Body of pancreas (tissue), 4 donors: ENCODE data around the gene TMPRSS11D. TPM values are rescaled to one million over a fixed set of nuclear protein-coding genes. Genes with fewer than 3 reads are reported as not detected.

Experiments
- ATAC-seq: fragments of 150-250 bp; one replicate; pipeline ENCODE4 v1.9.1; 2016
- DNase-seq, 4 donors: peaks; one replicate each; pipeline ENCODE4 v3.0.0-alpha.2; 2019
- H3K27ac ChIP-seq, 4 donors: fragments of 200-600 bp; sonication (generic); 1 replicate in 3 of 4; 2 replicates in 1 of 4; pipeline versions ENCODE4 v1.5.1 to v1.6.1; 2016 to 2019; ENCODE audit warnings: mild to moderate bottlenecking in 1 of 4, mixed read lengths in 1 of 4, moderate library complexity in 1 of 4
- H3K27me3 ChIP-seq, 2 donors: fragments of 200-600 bp; sonication (generic); one replicate each; pipeline ENCODE4 v1.6.0; 2016; ENCODE audit warnings: mild to moderate bottlenecking in 1 of 2
- H3K36me3 ChIP-seq, 2 donors: fragments of 200-600 bp; sonication (generic); replicated peaks in 1 of 2; 2 replicates each; pipeline ENCODE4 v1.5.1; 2016; ENCODE audit warnings: low read depth in 2 of 2; ENCODE audit not compliant: insufficient read depth in 1 of 2
- H3K4me1 ChIP-seq: fragments of 200-600 bp; sonication (generic); one replicate; pipeline ENCODE4 v1.6.0; 2016
- H3K4me3 ChIP-seq, 2 donors: fragments of 200-600 bp; sonication (generic); 1 replicate in 1 of 2; 2 replicates in 1 of 2; pipeline ENCODE4 v1.5.1; 2016 to 2019
- H3K9me3 ChIP-seq, 3 donors: fragments of 200-600 bp; sonication (generic); 1 replicate in 2 of 3; 2 replicates in 1 of 3; pipeline ENCODE4 v1.5.1; 2016
- CTCF ChIP-seq, 7 experiments: fragments of 450-650 bp in 4 of 7; fragments of 200-600 bp in 3 of 7; sonication (generic) in 3 of 7; IDR thresholded peaks; one replicate each; pipeline ENCODE4 v1.5.1; 2016 to 2019; ENCODE audit warnings: antibody characterized with exemption in 7 of 7
- POLR2A ChIP-seq, 3 donors: fragments of 450-650 bp; IDR thresholded peaks; one replicate each; pipeline ENCODE4 v1.6.1; 2016; ENCODE audit warnings: antibody characterized with exemption in 3 of 3, mild to moderate bottlenecking in 2 of 3
- WGBS, 2 donors: methylation state at CpG; one replicate each; pipeline ENCODE4 v1.1.5; 2017; 5-methylcytosine and 5-hydroxymethylcytosine counted together
- intact Hi-C: fragments of 100-400 bp; cut with DNase I; formaldehyde crosslinking; loops from one replicate; pipeline ENCODE4 v1.15.1; 2023
- total RNA-seq, 2 donors: library from RNA; depleted of rRNA; stranded (reverse); fragments of >200 nt; gene quantifications; one replicate each; pipeline ENCODE4 v1.1.0, GENCODE V29; 2016

Gene TMPRSS11D
- total RNA-seq, 2 donors from 2014 or later: not detected

GRCh38 chr4:67892905-67893304, 9.1 kb upstream of the TMPRSS11D start:
- TF ChIP-seq CTCF (IDR thresholded peaks at IDR 0.05): no peak
- no peak for TF ChIP-seq POLR2A (IDR thresholded peaks at IDR 0.05)
- DNase-seq: no peak
- no peak overlapping the region for H3K27ac ChIP-seq
- WGBS, 2 donors: 65 to 73% methylated on average over 3 of the region's 3 CpGs
- no peaks in the 10 kb centered on the region for H3K36me3 ChIP-seq
- H3K27me3 ChIP-seq: no peaks in the 10 kb centered on the region
- H3K9me3 ChIP-seq: no peaks in the 10 kb centered on the region
- no peak overlapping the region for H3K4me3 ChIP-seq
- intact Hi-C loops: no loop called here
- no peak for ATAC-seq
- H3K4me1 ChIP-seq: no peaks in the 10 kb centered on the region

GRCh38 chr4:67892253-67892652, 8.5 kb upstream of the TMPRSS11D start:
- ATAC-seq (no peak), DNase-seq (no peak)
- TF ChIP-seq POLR2A (IDR thresholded peaks at IDR 0.05) (no peak), CTCF (IDR thresholded peaks at IDR 0.05) (no peak)
- intact Hi-C loops: no loop called here
- Histone ChIP-seq H3K9me3 (no peaks in the 10 kb centered on the region), H3K4me1 (no peaks in the 10 kb centered on the region), H3K4me3 (no peak overlapping the region), H3K27me3 (no peaks in the 10 kb centered on the region), H3K27ac (no peak overlapping the region), H3K36me3 (no peaks in the 10 kb centered on the region)
- 49 to 81% methylated on average over 2 of the region's 2 CpGs for WGBS, 2 donors

GRCh38 chr4:67891645-67892044, 7.8 kb upstream of the TMPRSS11D start:
- ATAC-seq (no peak), DNase-seq (no peak)
- no peaks in the 10 kb centered on the region for H3K9me3 ChIP-seq
- no peaks in the 10 kb centered on the region for H3K27me3 ChIP-seq
- TF ChIP-seq CTCF (IDR thresholded peaks at IDR 0.05): no peak
- TF ChIP-seq POLR2A (IDR thresholded peaks at IDR 0.05): no peak
- no peak overlapping the region for H3K27ac ChIP-seq
- intact Hi-C loops: no loop called here
- H3K4me1 ChIP-seq: no peaks in the 10 kb centered on the region
- no peak overlapping the region for H3K4me3 ChIP-seq
- H3K36me3 ChIP-seq: no peaks in the 10 kb centered on the region

- intact Hi-C loops: no loop called here
- Histone ChIP-seq H3K36me3 (no peaks in the 10 kb centered on the region), H3K4me1 (no peaks in the 10 kb centered on the region), H3K27me3 (no peaks in the 10 kb centered on the region), H3K9me3 (no peaks in the 10 kb centered on the region), H3K27ac (no peak overlapping the region), H3K4me3 (no peak overlapping the region)
- no peak for ATAC-seq
- WGBS, 2 donors: 69 to 74% methylated on average over 4 of the region's 4 CpGs
- TF ChIP-seq CTCF (IDR thresholded peaks at IDR 0.05) (no peak), POLR2A (IDR thresholded peaks at IDR 0.05) (no peak)
- no peak for DNase-seq
These were observed 2.5 kb upstream of the TMPRSS11D start for GRCh38 chr4:67886281-67886680.

- Histone ChIP-seq H3K36me3 (no peaks in the 10 kb centered on the region), H3K4me3 (no peak overlapping the region), H3K9me3 (no peaks in the 10 kb centered on the region), H3K27me3 (no peaks in the 10 kb centered on the region), H3K27ac (no peak overlapping the region), H3K4me1 (no peaks in the 10 kb centered on the region)
- TF ChIP-seq POLR2A (IDR thresholded peaks at IDR 0.05) (no peak), CTCF (IDR thresholded peaks at IDR 0.05) (no peak)
- DNase-seq (no peak), ATAC-seq (no peak)
- 45 to 67% methylated on average over 6 of the region's 6 CpGs for WGBS, 2 donors
- intact Hi-C loops: no loop called here
These were observed 2.0 kb upstream of the TMPRSS11D start for GRCh38 chr4:67885762-67886161.
